K562 (cell line): Measurements from ENCODE around the gene EFCAB9. TPM values are rescaled to one million over a fixed set of nuclear protein-coding genes. Genes with fewer than 3 reads are reported as not detected.

Experiments used
- ATAC-seq: fragments of 200-7000 bp; cut with Tn5 transposase; 3 replicates; pipeline ENCODE4 v1.9.1; 2020; ENCODE audit warnings: moderate library complexity
- BruUV-seq: library from RNA; stranded (reverse); fragments of 400-500 nt; replicated peaks from 2 replicates; lab custom pipeline; 2021; lab: Mats Ljungman, UMichigan
- CTCF ChIA-PET: fragments of 300-600 bp; formaldehyde crosslinking; extraction: SDS; loops from one replicate; lab custom pipeline; 2021; ENCODE audit warnings: low intra/inter-chr PET ratio; lab: Yijun Ruan, JAX
- POLR2A ChIA-PET: fragments of 300-600, 350-650 bp; sonication (Branson Sonifier 250); formaldehyde crosslinking; extraction: SDS; loops from one replicate; lab custom pipeline; 2021; ENCODE audit warnings: antibody characterized with exemption, inconsistent platforms; lab: Yijun Ruan, JAX
- DNase-seq, 4 experiments: peaks; one replicate each; pipeline versions ENCODE4 v3.0.0 to v3.0.0-alpha.2; 2011 to 2018; ENCODE audit warnings: low spot score in 3 of 4, mixed read lengths in 3 of 4; ENCODE audit errors: extremely low read depth in 1 of 4
- FAIRE-seq: peaks from 2 replicates; lab custom pipeline; 2011; peaks lifted over from hg19 to GRCh38; lab: Jason Lieb, UNC
- H2AFZ ChIP-seq: 2 replicates; pipeline ENCODE4 v1.6.0; 2011; ENCODE audit warnings: low read depth, low read length, control low read depth, inconsistent platforms
- H3K27ac ChIP-seq: fragments of 200-600 bp; 3 replicates; pipeline ENCODE4 v1.8.0; 2011; ENCODE audit warnings: low read depth, mild to moderate bottlenecking, control low read depth, inconsistent platforms, low read length, moderate library complexity, mixed read lengths; ENCODE audit errors: extremely low read depth
- H3K27me3 ChIP-seq, 2 experiments: fragments of 300-600 bp in 1 of 2; 2 replicates in 1 of 2; 3 replicates in 1 of 2; pipeline versions ENCODE4 v1.6.0 to v1.8.0; 2011; ENCODE audit warnings: inconsistent platforms in 2 of 2, low read length in 2 of 2, mild to moderate bottlenecking in 1 of 2, mixed read lengths in 1 of 2, moderate library complexity in 1 of 2; ENCODE audit not compliant: control insufficient read depth in 2 of 2, insufficient read depth in 2 of 2
- H3K36me3 ChIP-seq: fragments of 300-600 bp; 3 replicates; pipeline ENCODE4 v1.8.0; 2011; ENCODE audit warnings: mild to moderate bottlenecking, low read length, inconsistent platforms; ENCODE audit not compliant: control insufficient read depth, insufficient read depth
- H3K4me1 ChIP-seq, 2 experiments: fragments of 200-600 bp in 1 of 2; replicated peaks in 1 of 2; 2 replicates in 1 of 2; 3 replicates in 1 of 2; pipeline versions ENCODE4 v1.5.1 to v1.8.0; 2011; ENCODE audit warnings: inconsistent platforms in 2 of 2, low read length in 2 of 2, mild to moderate bottlenecking in 1 of 2, mixed read lengths in 1 of 2, moderate library complexity in 1 of 2; ENCODE audit not compliant: control insufficient read depth in 2 of 2, insufficient read depth in 2 of 2
- H3K4me2 ChIP-seq: 2 replicates; pipeline ENCODE4 v1.6.1; 2011; ENCODE audit warnings: low read length, control low read depth, inconsistent platforms, mixed read lengths; ENCODE audit not compliant: insufficient read depth
- H3K4me3 ChIP-seq: fragments of 200-600 bp; sonication (generic), shearing (Covaris generic); 2 replicates; pipeline ENCODE4 v1.5.1; 2016; ENCODE audit warnings: control low read depth, inconsistent platforms
- H3K79me2 ChIP-seq: fragments of 200-600 bp; 3 replicates; pipeline ENCODE4 v1.8.0; 2011; ENCODE audit warnings: low read length, inconsistent platforms; ENCODE audit not compliant: control insufficient read depth, insufficient read depth
- H3K9ac ChIP-seq, 2 experiments: 2 replicates each; pipeline versions ENCODE4 v1.6.0 to v1.6.1; 2011; ENCODE audit warnings: low read depth in 2 of 2, low read length in 2 of 2, control low read depth in 1 of 2, inconsistent platforms in 1 of 2, mild to moderate bottlenecking in 1 of 2, mixed read lengths in 1 of 2; ENCODE audit not compliant: insufficient read depth in 1 of 2
- H3K9me1 ChIP-seq: one replicate; pipeline ENCODE4 v1.6.0; 2011; ENCODE audit warnings: inconsistent platforms, mild to moderate bottlenecking, low read length, moderate library complexity; ENCODE audit not compliant: control insufficient read depth, insufficient read depth
- H3K9me3 ChIP-seq: replicated peaks from 2 replicates; pipeline ENCODE4 v1.5.1; 2011; ENCODE audit warnings: low read depth, low read length, inconsistent platforms; ENCODE audit not compliant: control insufficient read depth, insufficient read depth
- H4K20me1 ChIP-seq: replicated peaks from 2 replicates; pipeline ENCODE4 v1.6.1; 2011; ENCODE audit warnings: low read length, inconsistent platforms, mixed read lengths; ENCODE audit not compliant: control insufficient read depth, insufficient read depth
- CBX3 ChIP-seq, 2 experiments: IDR thresholded peaks; 1 replicate in 1 of 2; 2 replicates in 1 of 2; pipeline ENCODE4 v1.6.1; 2012; ENCODE audit warnings: inconsistent platforms in 2 of 2, low read length in 2 of 2, borderline replicate concordance in 1 of 2, control low read depth in 1 of 2
- EZH2 ChIP-seq: IDR thresholded peaks from 2 replicates; pipeline ENCODE4 v1.6.1; 2012; ENCODE audit warnings: low read depth, mild to moderate bottlenecking, inconsistent platforms, low read length, borderline replicate concordance
- FOXP1 ChIP-seq: sonication (generic); formaldehyde crosslinking; IDR thresholded peaks from 2 replicates; pipeline ENCODE4 v1.8.0; 2022; ENCODE audit warnings: mild to moderate bottlenecking, missing genetic modification reagents
- MAFF ChIP-seq: IDR thresholded peaks from 2 replicates; pipeline ENCODE4 v1.6.1; 2012; ENCODE audit warnings: low read length, improper control_type of control experiment
- POLR2G ChIP-seq: fragments of 200-400 bp; formaldehyde crosslinking; IDR thresholded peaks from 2 replicates; pipeline ENCODE4 v1.6.1; 2017; ENCODE audit warnings: low read depth, mild to moderate bottlenecking, antibody characterized with exemption, low read length, moderate library complexity
- SRSF1 ChIP-seq: fragments of 200-400 bp; formaldehyde crosslinking; IDR thresholded peaks from 2 replicates; pipeline ENCODE4 v1.6.1; 2017; ENCODE audit warnings: mild to moderate bottlenecking, low read depth, low read length, moderate library complexity
- STAG1 ChIP-seq: sonication (generic); formaldehyde crosslinking; IDR thresholded peaks from 2 replicates; pipeline ENCODE4 v1.5.0; 2020; ENCODE audit warnings: missing genetic modification reagents, borderline replicate concordance
- ZNF311 ChIP-seq: fragments of 250-450 bp; sonication (Bioruptor Pico); IDR thresholded peaks from 2 replicates; pipeline ENCODE4 v1.4.0; 2020; ENCODE audit warnings: mild to moderate bottlenecking, moderate library complexity
- ZNF830 ChIP-seq: fragments of 250-450 bp; sonication (Bioruptor Pico); IDR thresholded peaks from 2 replicates; pipeline ENCODE4 v1.5.0; 2021; ENCODE audit warnings: mild to moderate bottlenecking
- WGBS: fragments of 100-300 bp; shearing (Covaris generic); methylation state at CpG from one replicate; pipeline ENCODE4 v1.1.6; 2016; ENCODE audit warnings: low coverage, mixed read lengths; ENCODE audit not compliant: insufficient coverage; ENCODE audit errors: missing lambda C conversion rate; 5-methylcytosine and 5-hydroxymethylcytosine counted together
- in situ Hi-C: fragments of 300-500 bp; cut with MboI; formaldehyde crosslinking; loops from 4 replicates; pipeline ENCODE4 v1.15.0; 2018; ENCODE audit warnings: inconsistent platforms, mixed read lengths
- intact Hi-C: fragments of 100-400 bp; cut with micrococcal nuclease; formaldehyde crosslinking; loops from 2 replicates; pipeline ENCODE4 v1.14.2; 2022
- polyA plus RNA-seq, 8 experiments: library from polyadenylated mRNA; depleted of rRNA in 4 of 8; stranded (reverse) in 5 of 8; unstranded in 3 of 8; fragments of >200 nt; fragmentation: Nextera tagmentation in 2 of 8; fragmentation: Illumina TruSeq in 1 of 8; extraction: Ambion mirVana in 2 of 8; extraction: Trizol in 1 of 8; gene quantifications; 2 replicates each; pipeline versions ENCODE4 v1.2.1 to v1.2.3, GENCODE V29; 2011 to 2014; ENCODE audit warnings: inconsistent platforms in 1 of 8, missing spikeins in 1 of 8
- total RNA-seq, 7 experiments: library from RNA; depleted of rRNA in 6 of 7; stranded (reverse); fragments of >200 nt in 6 of 7; fragmentation: Illumina TruSeq in 2 of 7; extraction: Trizol in 2 of 7; gene quantifications; 2 replicates each; pipeline versions ENCODE4 v1.2.1 to v1.2.3, GENCODE V29; 2011 to 2021; ENCODE audit warnings: low replicate concordance in 1 of 7
- TF ChIP-seq, protein P1 (sequence below): fragments of 200-800 bp; sonication (Bioruptor generic); IDR thresholded peaks from 2 replicates; pipeline ENCODE4 v1.6.1; 2016; ENCODE audit warnings: missing genetic modification characterization, missing compliant biosample characterization
- TF ChIP-seq, protein P2 (sequence below): fragments of 450-650 bp; IDR thresholded peaks from 2 replicates; pipeline ENCODE4 v1.6.1; 2017; ENCODE audit warnings: antibody characterized with exemption, mild to moderate bottlenecking

EFCAB9 gene
- total and polyA plus RNA-seq, 9 of the 15 experiments (the other 6 are each of a cell fraction or from before 2014, with no cell fraction given): not detected

DNA sequence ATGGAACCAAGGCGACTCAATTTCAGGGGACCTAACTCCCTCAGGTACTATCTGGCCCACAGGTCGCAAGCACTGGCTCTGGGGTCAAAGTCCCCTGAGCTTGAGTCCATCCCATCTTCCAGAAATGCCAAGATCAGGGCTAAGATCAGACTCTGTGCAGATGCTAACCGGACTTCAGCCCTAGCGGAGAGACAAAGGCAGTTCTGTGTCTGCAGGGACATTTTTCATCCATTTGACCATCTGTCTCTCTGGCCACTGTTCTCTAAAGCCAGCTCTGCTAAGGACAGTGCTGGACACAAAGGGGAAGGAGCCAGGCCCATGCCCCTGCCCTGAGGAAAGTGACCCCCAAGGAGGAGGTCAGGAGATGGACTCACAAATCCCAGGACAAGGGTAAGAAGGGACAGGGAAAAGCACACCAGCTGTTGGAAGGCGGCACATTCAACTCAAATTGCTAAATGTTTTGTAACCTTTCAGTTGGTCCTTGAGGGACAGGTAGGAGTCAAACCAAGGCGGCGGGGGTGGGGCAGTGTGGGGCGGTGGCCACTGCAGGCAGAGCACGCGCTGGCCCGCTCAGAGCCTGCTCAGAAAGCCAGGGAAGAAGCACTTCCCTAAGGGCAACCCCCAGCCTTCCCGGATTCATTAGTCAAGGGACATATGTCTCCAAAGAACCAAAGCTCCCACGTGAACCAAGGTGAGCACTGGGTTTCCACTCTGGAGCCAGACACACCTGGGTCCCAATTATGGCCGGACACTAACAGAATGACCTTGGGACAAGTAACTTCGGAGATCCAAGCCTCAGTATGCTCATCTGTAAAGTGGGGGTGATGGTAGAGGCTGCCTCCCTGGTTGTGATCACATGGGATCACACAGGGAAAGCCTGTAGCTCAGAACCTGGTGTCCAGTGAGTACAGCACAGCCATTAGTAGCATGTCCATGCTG lies 48.8 kb upstream of the EFCAB9 start:
- Histone ChIP-seq H2AFZ (peak overlapping the region; percentile 7; the same call in 1 of the 2 replicates), H4K20me1 (no peaks in the 10 kb centered on the region), H3K27me3 (no peaks in the 10 kb centered on the region), H3K9me3 (no peaks in the 10 kb centered on the region), H3K79me2 (no peaks in the 10 kb centered on the region; the same call in 2 of the 3 replicates), H3K4me3 (no peak overlapping the region), H3K9ac (peak overlapping the region; percentile 4 to 27; a peak in 2 of 4 replicates), H3K9me1 (no peaks in the 10 kb centered on the region), H3K4me1 (peaks cover 53 to 59% of the 10 kb centered on the region in 2 experiments; a peak in 4 of 5 replicates), H3K4me2 (peak overlapping the region; percentile 63), H3K27ac (peak overlapping the region; percentile 67; the same call in 2 of the 3 replicates), H3K36me3 (no peaks in the 10 kb centered on the region; the same call in 2 of the 3 replicates)
- ATAC-seq (no peak), DNase-seq (peak in 1 of 4 experiments; percentile 25), FAIRE-seq (no peak)
- WGBS: 70% methylated on average over 11 of the region's 15 CpGs
- in situ Hi-C loops (no loop called here), intact Hi-C loops (loop anchor here (5.0 kb wide), 1 partner anchor 42 kb away; the partner anchor contains the start of gene STK10)
- ChIA-PET CTCF (no interaction called here), POLR2A (interaction anchor here (1.4 kb wide), 1 partner anchor 12 kb away, joined by 4 read pairs; no protein-coding TSS in a partner anchor)
- no TSS peak for BruUV-seq
- TF ChIP-seq, protein P1, sequence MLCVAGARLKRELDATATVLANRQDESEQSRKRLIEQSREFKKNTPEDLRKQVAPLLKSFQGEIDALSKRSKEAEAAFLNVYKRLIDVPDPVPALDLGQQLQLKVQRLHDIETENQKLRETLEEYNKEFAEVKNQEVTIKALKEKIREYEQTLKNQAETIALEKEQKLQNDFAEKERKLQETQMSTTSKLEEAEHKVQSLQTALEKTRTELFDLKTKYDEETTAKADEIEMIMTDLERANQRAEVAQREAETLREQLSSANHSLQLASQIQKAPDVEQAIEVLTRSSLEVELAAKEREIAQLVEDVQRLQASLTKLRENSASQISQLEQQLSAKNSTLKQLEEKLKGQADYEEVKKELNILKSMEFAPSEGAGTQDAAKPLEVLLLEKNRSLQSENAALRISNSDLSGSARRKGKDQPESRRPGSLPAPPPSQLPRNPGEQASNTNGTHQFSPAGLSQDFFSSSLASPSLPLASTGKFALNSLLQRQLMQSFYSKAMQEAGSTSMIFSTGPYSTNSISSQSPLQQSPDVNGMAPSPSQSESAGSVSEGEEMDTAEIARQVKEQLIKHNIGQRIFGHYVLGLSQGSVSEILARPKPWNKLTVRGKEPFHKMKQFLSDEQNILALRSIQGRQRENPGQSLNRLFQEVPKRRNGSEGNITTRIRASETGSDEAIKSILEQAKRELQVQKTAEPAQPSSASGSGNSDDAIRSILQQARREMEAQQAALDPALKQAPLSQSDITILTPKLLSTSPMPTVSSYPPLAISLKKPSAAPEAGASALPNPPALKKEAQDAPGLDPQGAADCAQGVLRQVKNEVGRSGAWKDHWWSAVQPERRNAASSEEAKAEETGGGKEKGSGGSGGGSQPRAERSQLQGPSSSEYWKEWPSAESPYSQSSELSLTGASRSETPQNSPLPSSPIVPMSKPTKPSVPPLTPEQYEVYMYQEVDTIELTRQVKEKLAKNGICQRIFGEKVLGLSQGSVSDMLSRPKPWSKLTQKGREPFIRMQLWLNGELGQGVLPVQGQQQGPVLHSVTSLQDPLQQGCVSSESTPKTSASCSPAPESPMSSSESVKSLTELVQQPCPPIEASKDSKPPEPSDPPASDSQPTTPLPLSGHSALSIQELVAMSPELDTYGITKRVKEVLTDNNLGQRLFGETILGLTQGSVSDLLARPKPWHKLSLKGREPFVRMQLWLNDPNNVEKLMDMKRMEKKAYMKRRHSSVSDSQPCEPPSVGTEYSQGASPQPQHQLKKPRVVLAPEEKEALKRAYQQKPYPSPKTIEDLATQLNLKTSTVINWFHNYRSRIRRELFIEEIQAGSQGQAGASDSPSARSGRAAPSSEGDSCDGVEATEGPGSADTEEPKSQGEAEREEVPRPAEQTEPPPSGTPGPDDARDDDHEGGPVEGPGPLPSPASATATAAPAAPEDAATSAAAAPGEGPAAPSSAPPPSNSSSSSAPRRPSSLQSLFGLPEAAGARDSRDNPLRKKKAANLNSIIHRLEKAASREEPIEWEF (CRISPR knock-in tag): no peak
- TF ChIP-seq SRSF1 (no peak), MAFF (no peak), ZNF311 (CRISPR knock-in tag) (no peak), EZH2 (no peak), ZNF830 (CRISPR knock-in tag) (no peak), POLR2G (no peak), STAG1 (CRISPR knock-in tag) (no peak), FOXP1 (CRISPR knock-in tag) (no peak), CBX3 (IDR thresholded peaks at IDR 0.05; ENCODE audit: borderline replicate concordance in 1 of 2, low read length in 2 of 2) (0 out of 3 replicates have a peak, but pooled peaks of 1 of the 2 experiments have one; percentile 28)
- TF ChIP-seq, protein P2, sequence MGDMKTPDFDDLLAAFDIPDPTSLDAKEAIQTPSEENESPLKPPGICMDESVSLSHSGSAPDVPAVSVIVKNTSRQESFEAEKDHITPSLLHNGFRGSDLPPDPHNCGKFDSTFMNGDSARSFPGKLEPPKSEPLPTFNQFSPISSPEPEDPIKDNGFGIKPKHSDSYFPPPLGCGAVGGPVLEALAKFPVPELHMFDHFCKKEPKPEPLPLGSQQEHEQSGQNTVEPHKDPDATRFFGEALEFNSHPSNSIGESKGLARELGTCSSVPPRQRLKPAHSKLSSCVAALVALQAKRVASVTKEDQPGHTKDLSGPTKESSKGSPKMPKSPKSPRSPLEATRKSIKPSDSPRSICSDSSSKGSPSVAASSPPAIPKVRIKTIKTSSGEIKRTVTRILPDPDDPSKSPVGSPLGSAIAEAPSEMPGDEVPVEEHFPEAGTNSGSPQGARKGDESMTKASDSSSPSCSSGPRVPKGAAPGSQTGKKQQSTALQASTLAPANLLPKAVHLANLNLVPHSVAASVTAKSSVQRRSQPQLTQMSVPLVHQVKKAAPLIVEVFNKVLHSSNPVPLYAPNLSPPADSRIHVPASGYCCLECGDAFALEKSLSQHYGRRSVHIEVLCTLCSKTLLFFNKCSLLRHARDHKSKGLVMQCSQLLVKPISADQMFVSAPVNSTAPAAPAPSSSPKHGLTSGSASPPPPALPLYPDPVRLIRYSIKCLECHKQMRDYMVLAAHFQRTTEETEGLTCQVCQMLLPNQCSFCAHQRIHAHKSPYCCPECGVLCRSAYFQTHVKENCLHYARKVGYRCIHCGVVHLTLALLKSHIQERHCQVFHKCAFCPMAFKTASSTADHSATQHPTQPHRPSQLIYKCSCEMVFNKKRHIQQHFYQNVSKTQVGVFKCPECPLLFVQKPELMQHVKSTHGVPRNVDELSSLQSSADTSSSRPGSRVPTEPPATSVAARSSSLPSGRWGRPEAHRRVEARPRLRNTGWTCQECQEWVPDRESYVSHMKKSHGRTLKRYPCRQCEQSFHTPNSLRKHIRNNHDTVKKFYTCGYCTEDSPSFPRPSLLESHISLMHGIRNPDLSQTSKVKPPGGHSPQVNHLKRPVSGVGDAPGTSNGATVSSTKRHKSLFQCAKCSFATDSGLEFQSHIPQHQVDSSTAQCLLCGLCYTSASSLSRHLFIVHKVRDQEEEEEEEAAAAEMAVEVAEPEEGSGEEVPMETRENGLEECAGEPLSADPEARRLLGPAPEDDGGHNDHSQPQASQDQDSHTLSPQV: no peak
